ENCODE measurements around the gene ZNF207. TPM values are rescaled to one million over a fixed set of nuclear protein-coding genes. Genes with fewer than 3 reads are reported as not detected.

Gene ZNF207
- total and polyA plus RNA-seq, 10 of the 15 experiments (the other 5 are each of a cell fraction or from before 2014, with no cell fraction given), result 156 to 348 (median 205) TPM

- TF ChIP-seq ELK1 (IDR thresholded peaks at IDR 0.05; ENCODE audit: low read depth, low read length) (no peak), PKNOX1 (IDR thresholded peaks at IDR 0.05) (no peak), EZH2 (IDR thresholded peaks at IDR 0.05; ENCODE audit: borderline replicate concordance, control insufficient read depth, low read depth, low read length) (no peak), ZNF217 (IDR thresholded peaks at IDR 0.05) (0 out of 2 replicates have a peak, but pooled peaks have one; percentile 36), LARP7 (IDR thresholded peaks at IDR 0.05) (peak; percentile 46; the same call in 1 of the 2 replicates), PRDM15 (CRISPR knock-in tag; IDR thresholded peaks at IDR 0.05) (no peak), BACH1 (IDR thresholded peaks at IDR 0.05; ENCODE audit: borderline replicate concordance) (no peak), FOXK2 (IDR thresholded peaks at IDR 0.05) (no peak), NKRF (conservative IDR thresholded peaks at IDR 0.05) (peak; percentile 65; the same call in 1 of the 2 replicates), SMARCA5 (IDR thresholded peaks at IDR 0.05) (0 out of 2 replicates have a peak, but pooled peaks have one; percentile 43), RCOR1 (conservative IDR thresholded peaks at IDR 0.05; ENCODE audit: low read depth, low read length) (no peak)
Measured at GRCh38 chr17:32349503-32349853, 479 bp upstream of the ZNF207 start (continued).
